HG02840 (cell line): ENCODE measurements around the gene POLR1C.
"Not testable (repeated sequence)": the region's sequence is repeated elsewhere in the genome, so short reads cannot be mapped to it uniquely, and the experiment has no call there.

Experiments used
- ATAC-seq: cut with Tn5 transposase; IDR thresholded peaks from one replicate; pipeline ENCODE4 v1.9.1; 2021; ENCODE audit warnings: mild to moderate bottlenecking, moderate library complexity, moderate number of reproducible peaks; ENCODE audit not compliant: unreplicated experiment, low FRiP score

Gene POLR1C, protein sequence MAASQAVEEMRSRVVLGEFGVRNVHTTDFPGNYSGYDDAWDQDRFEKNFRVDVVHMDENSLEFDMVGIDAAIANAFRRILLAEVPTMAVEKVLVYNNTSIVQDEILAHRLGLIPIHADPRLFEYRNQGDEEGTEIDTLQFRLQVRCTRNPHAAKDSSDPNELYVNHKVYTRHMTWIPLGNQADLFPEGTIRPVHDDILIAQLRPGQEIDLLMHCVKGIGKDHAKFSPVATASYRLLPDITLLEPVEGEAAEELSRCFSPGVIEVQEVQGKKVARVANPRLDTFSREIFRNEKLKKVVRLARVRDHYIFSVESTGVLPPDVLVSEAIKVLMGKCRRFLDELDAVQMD

DNA sequence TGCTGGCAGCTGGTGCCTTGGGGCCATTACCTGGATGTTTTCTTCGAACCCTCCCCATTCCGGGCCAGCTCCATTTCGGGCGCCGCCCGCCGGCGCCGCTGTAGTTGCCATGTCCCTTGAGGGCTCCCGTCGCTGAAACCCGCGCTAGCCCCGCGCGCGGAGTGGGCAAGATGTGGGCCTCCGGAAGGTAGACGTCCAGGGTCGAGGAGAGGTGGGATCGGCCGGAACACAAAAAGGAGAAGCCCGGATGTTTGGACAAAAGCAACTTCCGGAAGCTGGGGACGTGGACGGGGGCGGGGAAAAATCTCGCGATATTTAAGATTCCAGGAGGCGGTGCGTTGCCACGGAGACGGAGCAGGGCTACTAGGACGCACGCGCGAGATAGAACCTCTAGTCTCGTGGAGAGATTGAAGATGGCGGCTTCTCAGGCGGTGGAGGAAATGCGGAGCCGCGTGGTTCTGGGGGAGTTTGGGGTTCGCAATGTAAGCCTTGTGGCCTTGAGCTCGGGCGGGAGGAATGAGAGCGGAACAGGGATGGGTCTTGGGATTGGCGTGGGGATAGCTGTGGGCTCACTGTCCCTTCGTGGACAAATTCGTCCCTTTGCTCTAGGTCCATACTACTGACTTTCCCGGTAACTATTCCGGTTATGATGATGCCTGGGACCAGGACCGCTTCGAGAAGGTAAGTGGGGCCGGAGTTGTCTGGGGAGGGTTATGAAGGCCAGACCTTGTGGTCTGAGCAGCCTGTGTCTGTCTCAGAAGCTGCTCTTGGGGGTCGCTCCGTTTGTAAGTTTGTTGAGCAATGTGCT lies at the start of gene POLR1C, which contains the start of gene YIPF3:
TSS of gene POLR1C (plus strand) at position 393 of the 808 bp plus-strand sequence. CDS start at position 414, 21 bp downstream.
TSS of gene YIPF3 (minus strand) at position 230 of the 808 bp plus-strand sequence. CDS start at position 111, 119 bp downstream.
- ATAC-seq: peak; percentile 87

DNA sequence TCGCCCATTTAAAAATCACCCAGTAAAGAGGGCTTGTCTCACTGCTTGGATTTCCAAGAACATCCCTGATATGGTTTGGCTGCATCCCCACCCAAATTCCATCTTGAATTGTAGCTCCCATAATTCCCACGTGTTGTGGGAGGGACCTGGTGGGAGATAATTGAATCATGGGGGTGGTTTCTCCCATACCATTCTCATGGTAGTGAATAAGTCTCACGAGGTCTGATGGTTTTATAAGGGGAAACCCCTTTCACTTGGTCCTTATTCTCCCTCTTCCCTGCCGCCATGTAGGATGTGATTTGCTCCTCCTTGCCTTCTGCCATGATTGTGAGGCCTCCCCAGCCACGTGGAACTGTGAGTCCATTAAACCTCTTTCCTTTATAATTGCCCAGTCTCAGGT lies 49.6 kb upstream of the POLR1C start:
- not testable (repeated sequence) for ATAC-seq

DNA sequence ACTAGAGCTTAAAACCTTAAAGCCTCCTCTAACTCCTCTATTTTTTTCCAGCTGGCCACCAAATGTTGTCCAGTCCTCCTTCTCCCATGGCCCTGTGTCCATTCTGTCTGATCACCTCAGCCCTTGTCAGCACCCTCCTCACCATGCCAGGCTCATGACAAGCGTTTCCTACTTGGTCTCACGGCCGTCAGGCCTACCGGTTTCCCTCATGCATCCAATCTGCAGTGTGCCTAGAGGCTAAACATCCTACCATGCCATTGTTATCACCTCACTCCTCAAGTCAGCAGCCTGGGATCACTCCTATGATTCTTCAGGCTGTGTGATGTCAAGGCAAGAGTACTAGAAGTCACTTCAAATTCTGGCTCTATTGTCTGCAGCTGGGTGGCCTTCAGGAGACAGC lies 49.1 kb upstream of the POLR1C start:
- no peak for ATAC-seq

DNA sequence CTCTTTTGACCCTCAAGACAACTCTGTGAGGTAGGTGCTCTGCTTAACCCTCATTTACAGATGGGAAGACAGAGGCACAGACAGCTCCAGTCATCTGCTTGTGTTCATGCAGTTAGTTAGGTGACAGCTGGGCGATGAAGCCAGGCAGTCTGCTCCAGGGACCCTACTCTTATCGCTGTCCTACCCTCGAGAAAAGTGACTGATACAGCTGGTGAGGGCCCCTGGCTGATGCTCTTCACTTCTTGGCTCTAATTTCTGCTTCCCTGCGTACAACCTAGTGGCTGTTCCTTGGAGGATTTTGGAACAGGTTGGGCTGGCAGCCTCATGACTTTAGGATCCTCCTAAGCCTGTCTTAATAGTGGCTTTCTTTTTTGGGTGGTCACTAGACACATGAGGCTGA lies 48.6 kb upstream of the POLR1C start:
- no peak for ATAC-seq

DNA sequence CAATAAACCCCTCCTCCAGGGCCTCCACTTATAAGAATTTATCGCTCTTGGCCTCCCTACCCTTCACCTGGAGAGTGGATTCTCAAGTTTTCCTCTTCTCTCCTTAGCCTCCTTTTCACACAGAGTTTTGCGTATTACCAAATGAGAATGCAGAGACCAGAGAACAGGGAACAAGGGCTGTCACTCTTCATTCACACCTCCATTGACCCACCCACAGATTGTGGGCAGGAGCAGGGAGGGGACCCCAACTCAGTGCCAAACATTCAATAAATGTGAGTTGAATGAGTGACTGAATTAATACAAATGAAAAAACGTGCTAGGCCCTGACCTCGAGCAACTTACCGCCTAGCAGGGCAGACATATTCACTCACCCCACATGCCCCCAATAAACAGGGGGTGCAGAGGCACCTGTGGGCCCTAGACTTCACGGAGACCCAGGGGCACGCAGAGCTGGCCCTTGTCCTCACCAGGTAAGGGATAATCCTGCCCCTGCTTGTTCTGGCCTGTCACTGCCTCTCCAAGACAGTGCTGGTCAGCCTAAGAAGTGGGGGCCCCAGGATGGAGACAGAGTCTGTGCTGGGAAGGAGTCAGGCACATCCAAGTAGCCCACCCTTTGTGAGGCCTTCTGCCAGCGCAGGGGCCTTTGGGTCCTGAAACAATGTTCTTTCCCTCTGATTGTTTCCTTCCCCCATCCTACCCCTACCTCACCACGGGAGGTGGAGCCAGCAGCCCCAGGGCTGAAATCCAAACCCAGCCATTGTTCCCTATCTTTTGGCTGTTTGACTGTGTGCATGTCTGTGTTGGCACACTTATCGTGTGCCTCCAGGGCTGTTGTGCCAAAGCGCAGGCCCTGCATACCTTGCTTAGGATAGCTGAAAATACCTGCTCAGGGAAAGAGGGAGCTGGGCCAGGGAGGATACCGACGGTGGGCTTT lies 47.9 kb upstream of the POLR1C start:
- ATAC-seq: no peak

DNA sequence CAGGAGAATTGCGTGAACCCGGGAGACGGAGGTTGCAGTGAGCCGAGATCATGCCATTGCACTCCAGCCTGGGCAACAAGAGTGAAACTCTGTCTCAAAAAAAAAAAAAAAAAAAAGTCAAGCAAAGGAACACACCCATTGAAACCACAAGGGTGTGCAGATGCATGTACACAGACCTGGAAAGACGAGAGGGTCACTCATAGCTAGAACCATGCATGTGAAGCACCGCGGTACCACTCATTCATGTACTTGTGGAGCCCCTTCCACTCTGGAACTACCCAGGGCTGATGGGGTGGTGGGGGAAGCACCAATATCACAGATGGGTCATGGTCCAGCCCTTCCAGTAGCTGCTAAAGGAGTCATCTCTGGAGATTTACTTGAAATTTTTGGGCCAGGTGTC lies 46.9 kb upstream of the POLR1C start:
- no peak for ATAC-seq

DNA sequence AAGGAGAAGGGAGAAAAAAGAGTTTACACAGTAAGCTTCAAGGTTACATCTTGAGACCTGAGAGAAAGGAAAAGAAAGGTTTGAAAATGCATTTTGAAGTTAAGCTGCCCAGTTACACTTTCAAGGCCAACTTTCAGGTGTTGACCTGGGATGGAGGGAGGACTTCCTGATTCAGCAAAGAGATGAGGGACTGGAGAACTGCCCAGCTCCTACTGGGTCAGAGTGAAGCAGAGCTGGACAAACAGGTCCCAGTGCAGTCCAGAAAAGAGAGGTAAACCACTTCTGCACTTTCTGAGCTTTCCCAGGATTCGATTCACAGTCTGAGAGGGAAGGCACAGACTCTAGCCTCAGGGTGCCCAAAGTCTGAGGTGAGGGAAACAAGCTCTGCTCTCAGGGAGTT lies 45.5 kb upstream of the POLR1C start:
- ATAC-seq: no peak

DNA sequence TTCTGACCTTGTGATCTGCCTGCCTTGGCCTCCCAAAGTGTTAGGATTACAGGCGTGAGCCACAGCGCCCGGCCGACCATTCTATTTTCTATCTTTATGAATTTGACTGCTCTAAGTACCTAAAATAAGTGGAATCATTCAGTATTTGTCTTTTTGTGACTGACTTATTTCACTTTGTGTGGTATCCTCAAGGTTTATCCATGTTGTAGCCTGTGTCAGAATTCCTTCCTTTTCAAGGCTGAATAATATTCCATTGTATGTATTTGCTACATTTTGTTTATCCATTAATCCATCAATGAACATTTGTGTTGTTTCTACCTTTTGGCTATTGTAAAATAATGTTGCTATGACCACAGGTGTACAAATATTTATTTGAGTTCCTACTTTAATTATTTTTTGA lies 44.4 kb upstream of the POLR1C start:
- ATAC-seq: no peak

DNA sequence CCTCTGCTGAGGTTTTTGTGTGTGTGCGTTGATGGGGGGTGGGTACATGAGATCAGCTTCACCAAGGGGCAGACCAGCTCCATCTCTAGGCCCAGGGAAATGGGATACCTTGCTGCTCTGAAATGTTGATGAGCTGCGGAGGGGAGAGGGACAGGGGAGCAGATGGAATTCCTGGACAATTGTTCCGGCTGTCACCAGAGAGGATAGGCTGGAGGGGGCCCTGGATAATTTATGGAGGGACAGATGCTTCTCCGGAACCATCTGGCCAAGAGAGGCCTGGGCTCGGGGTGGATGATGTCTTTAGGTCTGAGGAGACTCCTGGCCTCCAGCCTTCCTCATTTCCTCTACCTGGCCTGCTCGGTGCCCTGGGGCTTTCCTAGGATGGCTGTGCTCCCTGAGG lies 41.4 kb upstream of the POLR1C start:
- ATAC-seq: no peak

DNA sequence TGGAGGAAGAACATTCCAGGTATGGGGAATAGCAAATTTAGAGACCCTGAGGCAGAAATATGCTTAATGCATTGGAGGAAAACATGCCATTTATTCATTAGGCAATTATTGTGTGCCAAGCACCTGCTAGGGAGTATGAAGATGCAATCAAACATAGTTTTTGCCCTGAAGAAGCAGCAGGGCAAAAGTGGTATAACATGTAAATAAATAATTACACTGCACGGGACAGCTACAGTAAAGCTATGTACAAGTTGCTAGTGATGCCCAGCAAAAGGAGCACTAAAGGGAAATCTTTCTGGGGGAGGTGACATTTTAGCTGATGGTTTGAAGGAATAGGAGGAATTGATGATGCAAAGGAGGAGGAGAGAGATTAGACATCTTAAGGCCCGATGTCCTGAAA lies 40.1 kb upstream of the POLR1C start:
- no peak for ATAC-seq

DNA sequence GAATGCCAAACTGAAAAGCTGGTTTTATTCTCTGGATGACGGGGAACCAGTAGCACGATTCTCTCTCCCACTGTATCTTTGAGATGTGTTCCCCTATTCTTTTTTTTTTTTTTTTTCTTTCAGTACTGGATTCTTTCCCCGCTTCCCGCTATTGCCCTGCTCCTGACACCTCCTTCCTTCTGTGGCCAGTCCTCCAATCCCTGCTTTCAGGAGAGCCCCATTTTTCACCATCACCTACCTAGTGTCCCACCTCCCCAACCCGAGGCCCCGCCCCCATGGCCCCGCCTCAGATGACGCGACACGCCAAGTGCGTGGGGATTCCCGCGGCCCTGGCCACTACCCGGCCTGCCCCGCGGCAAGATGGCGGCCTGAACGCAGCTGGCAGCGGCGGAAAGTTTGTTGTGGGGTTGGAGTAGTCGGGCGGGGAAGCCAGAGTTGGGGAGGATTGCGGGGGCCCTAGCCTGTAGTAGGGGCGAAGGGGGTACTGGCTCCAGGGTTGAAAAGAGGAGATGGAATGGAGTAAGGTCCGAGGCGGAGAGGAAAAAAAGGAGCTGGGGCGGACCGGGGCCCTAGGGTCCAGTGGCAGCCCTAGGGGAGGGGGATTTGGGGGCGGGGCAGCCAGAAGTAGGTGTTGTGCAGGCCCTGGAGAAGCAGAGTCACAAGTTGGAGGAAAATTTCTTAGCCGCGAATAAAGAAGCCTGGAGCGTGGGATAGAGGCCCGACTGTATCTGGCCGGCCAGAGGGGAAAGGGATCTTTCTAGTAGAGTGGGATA lies 39.5 kb upstream of the POLR1C start, which contains the start of gene TJAP1:
TSS of gene TJAP1 (plus strand) at position 336 of the 773 bp plus-strand sequence. CDS start 21,432 bp downstream, outside the sequence.
- peak; percentile 84 for ATAC-seq

DNA sequence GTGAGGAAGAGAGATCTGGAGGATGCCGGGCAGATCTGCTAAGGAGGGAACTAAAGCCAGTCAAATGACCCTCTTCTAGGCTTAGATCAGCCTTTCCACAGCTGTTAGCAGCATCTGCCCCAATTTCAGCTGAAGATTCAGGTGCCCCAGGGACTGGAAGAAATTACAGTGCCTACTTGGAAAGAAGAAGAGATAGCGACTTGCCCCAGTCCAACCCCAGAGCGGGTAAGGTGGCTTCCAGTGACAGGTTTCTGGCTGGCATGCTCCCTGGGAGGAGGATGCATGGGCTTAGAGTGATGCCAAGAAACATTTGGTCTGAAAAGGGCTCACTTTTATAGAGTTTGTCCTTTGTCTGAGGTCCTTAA lies 38.9 kb upstream of the POLR1C start:
- ATAC-seq: no peak

DNA sequence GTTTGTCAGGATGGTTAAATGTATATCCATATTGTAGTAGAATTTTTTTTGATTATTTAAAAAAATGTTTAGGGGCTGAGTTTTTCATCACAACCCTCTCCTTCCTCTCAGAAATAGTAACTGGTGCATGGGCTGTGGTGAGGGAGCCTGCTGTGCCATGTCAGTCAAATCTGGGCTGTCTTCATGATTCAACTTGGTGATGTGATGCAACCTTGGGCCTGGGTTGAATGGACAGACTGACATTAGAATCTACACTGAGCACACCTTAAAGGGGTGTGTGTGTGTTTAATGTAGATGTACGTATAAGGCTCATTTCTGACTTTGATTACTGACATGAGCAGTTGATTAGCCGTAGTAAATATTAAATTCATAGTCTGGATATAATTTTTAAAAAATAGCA lies 35.8 kb upstream of the POLR1C start:
- no peak for ATAC-seq

DNA sequence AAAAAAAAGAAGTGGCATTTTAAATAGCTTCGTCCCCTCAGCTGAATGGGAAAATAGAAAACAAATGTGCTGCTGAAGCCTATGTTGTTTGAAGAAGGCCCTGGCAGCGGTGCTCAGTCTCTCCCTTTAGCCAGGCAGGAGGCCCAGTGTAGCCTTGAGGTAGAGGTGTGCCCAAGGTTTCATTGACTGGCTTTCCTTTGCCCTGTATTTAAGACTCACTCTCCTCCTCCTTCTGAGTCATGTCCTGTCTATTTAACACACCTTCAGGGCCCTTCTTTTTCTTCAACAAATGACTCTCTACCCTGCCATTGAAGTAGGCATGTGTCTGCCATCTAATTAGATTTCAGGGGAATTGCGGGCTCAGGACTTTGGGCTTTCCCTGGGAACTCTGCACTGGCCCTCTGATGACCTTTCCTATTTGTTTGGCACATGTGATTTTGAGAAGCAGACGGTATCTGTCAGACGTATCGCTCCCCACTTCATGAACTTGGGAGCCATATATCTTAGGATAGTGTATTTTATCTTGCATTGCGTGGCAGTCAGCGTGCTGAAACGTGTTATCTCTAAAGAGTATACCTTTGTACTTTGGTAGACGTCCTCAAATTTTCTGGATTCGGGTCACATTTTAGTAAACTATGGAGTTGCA lies 35.2 kb upstream of the POLR1C start:
- ATAC-seq: no peak

DNA sequence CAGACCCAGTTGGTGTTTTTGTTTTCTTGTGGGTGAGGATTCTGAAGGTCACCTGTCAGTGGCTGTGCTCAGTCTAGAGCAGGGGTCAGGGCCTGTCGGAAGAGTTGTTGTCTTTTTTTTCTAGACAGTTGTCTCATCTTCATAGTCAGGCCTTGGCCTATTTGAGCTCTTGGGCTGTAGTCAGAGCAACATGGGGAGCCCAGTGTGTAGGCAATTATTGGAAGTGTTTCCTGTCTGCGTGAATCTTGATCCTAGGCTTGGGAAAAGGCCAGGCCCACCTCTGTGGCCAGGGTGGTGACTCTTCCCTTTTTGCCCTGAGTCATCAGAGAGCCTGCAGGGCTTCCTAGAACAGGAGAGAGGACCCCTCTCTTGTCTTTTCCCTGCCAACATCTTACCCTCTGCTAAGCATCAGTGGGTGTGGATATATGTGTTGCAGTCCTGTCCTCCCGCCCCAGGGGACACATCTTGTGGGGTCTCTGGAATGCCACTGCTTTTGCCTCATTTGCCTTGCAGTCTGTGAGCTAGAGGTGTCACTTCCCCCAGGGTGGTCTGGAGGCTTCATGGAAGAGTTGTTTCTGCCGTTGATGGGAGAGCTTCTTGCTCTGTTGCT lies 28.1 kb upstream of the POLR1C start:
- no peak for ATAC-seq

DNA sequence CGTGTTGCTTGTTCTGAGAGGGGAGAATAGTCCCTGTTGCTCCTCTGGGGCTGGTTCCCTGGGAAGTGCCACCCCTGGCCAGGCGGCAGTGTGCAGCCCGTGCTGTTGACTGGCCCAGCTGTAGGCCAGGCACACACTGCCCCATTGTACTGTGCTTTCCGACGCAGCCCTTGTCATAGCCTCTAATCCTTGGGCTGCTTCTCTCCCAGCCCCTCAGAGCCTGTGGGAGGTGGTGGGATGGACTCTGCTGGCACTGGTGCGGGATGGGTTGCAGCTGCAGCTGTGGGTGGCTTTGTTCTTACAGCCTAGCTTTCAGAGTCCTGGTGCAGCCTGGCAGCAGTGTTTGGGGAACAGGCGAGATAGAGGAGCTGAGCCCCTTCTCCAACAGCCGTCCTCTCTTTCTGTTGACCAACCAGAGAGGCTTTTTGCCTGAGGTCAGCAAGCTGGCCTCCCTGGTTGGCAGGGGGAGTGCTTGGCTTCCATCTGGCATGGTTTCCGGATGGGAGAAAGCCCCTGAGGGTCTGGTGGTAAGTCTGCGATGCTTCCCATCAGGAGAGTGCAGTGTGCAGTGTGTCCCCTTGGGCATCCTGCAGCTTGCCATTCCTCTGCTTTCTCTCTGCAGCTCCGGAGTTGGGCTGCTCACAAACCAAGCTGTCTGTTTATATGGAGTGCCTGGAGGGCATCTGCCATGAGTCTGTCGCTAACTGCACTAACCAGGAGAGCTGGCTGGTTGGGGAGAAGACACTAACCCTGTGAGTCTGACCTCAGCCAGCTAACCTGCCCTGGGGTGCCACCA lies 27.4 kb upstream of the POLR1C start:
- ATAC-seq: no peak

DNA sequence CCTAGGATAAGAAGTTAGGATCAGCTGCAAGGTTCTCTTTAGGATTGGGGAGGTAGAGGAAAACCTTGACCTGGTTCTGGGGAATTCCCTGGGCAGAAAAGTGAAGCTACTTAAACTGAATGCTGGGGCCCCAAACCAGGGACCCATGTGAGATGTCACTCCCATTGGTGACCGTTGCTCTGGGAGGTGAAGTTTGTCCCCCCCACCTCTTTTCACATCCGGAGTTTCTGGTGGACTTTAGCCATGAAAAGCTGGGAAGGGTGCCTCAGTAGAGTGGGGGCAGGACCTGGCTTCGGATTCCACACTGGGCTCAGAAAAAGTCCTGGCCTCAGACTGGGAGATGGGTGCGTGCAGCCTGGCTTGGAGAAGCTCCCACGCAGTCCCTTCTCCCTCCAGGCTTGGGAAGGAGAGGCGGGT lies 26.4 kb upstream of the POLR1C start:
- ATAC-seq: no peak
